Measurements from ENCODE around the gene MT1B. TPM values are rescaled to one million over a fixed set of nuclear protein-coding genes. Genes with fewer than 3 reads are reported as not detected.

The MT1B gene
- total RNA-seq, 2 donors from 2014 or later, result not detected

- Mint-ChIP-seq H3K27ac (peak overlapping the region; percentile 86), H3K4me1 (peaks cover 23% of the 10 kb centered on the region), H3K27me3 (peaks cover 90% of the 10 kb centered on the region), H3K4me3 (peak overlapping the region; percentile 90), H3K36me3 (ENCODE audit: low read depth) (peaks cover 8% of the 10 kb centered on the region)
- DNase-seq (no peak), ATAC-seq (peak; percentile 31)
- H3K9me3 ChIP-seq (ENCODE audit: control insufficient read depth, low read length, poor library complexity, severe bottlenecking), result no peaks in the 10 kb centered on the region
These were observed 16.2 kb upstream of the MT1B start for GRCh38 chr16:56635441-56635967.

- no peak overlapping the region for H3K27ac Mint-ChIP-seq
- H3K4me3 Mint-ChIP-seq, result no peak overlapping the region
- ATAC-seq, result no peak
- peaks cover 21% of the 10 kb centered on the region for H3K4me1 Mint-ChIP-seq
- peaks cover 6% of the 10 kb centered on the region for H3K36me3 Mint-ChIP-seq (ENCODE audit: low read depth)
- no peaks in the 10 kb centered on the region for H3K9me3 ChIP-seq (ENCODE audit: control insufficient read depth, low read length, poor library complexity, severe bottlenecking)
- no peak for DNase-seq
- H3K27me3 Mint-ChIP-seq, result peaks cover 83% of the 10 kb centered on the region
These were observed 14.9 kb upstream of the MT1B start for GRCh38 chr16:56636616-56637413.

GRCh38 chr16:56637814-56638750 lies 13.6 kb upstream of the MT1B start, which contains the start of gene MT1A:
Gene MT1A (plus strand): TSS chr16:56638666. CDS start chr16:56638739, 73 bp downstream.
- H3K27me3 Mint-ChIP-seq, result peaks cover 74% of the 10 kb centered on the region
- H3K27ac Mint-ChIP-seq, result no peak within 1 kb of the TSS
- H3K36me3 Mint-ChIP-seq (ENCODE audit: low read depth), result peaks cover 5% of the 10 kb centered on the region
- ATAC-seq, result peak; percentile 36
- no peaks in the 10 kb centered on the region for H3K9me3 ChIP-seq (ENCODE audit: control insufficient read depth, low read length, poor library complexity, severe bottlenecking)
- DNase-seq, result no peak
- H3K4me3 Mint-ChIP-seq, result peak within 1 kb of the TSS; percentile 77
- peaks cover 23% of the 10 kb centered on the region for H3K4me1 Mint-ChIP-seq

DNA sequence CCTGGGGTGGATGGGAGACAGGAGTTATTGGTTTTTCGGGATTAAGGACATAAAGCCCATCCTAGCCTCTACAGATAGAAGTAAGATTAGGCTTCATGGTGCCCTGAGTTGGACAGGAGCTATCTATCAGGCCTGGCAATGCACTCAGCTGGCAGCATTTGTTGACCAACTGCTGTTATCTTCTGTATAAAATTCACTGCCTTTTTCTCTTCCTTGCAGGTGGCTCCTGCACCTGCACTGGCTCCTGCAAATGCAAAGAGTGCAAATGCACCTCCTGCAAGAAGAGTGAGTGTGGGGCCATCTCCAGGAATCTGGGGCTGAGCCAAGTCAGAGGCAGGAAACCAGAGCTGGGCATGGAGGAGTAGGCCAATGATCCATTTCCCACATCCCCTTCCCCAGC lies 12.6 kb upstream of the MT1B start:
- Mint-ChIP-seq H3K27me3 (peaks cover 65% of the 10 kb centered on the region), H3K27ac (no peak overlapping the region), H3K4me1 (peaks cover 30% of the 10 kb centered on the region), H3K36me3 (ENCODE audit: low read depth) (peaks cover 5% of the 10 kb centered on the region), H3K4me3 (no peak overlapping the region)
- DNase-seq (no peak), ATAC-seq (no peak)
- H3K9me3 ChIP-seq (ENCODE audit: control insufficient read depth, low read length, poor library complexity, severe bottlenecking), result no peaks in the 10 kb centered on the region

- Mint-ChIP-seq H3K4me1 (peaks cover 29% of the 10 kb centered on the region), H3K36me3 (ENCODE audit: low read depth) (peaks cover 3% of the 10 kb centered on the region), H3K4me3 (no peak overlapping the region), H3K27me3 (peaks cover 54% of the 10 kb centered on the region), H3K27ac (no peak overlapping the region)
- no peak for ATAC-seq
- no peak for DNase-seq
- no peaks in the 10 kb centered on the region for H3K9me3 ChIP-seq (ENCODE audit: control insufficient read depth, low read length, poor library complexity, severe bottlenecking)
These were observed 11.6 kb upstream of the MT1B start for GRCh38 chr16:56640076-56640475.

DNA sequence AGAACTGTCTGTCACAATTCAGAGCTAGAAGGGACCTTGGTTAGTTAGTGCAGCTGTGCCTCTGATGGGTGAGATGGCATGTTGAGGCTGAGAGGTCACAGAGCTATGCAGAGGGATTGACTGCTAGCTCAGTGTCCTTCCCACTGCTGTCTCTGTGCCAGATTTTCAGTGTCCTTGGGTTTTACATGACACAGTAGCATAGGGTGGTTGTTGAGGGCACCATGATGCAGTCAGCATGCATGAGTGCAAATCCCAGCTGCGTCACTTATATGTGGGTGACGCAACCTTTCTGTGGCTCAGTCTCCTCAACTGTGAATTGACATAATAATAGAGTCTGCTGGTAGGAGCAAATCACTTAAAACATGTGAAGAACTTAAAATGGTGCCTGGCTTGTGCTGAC lies 10.5 kb upstream of the MT1B start:
- H3K27ac Mint-ChIP-seq, result no peak overlapping the region
- no peaks in the 10 kb centered on the region for H3K9me3 ChIP-seq (ENCODE audit: control insufficient read depth, low read length, poor library complexity, severe bottlenecking)
- H3K36me3 Mint-ChIP-seq (ENCODE audit: low read depth), result peaks cover 3% of the 10 kb centered on the region
- H3K4me1 Mint-ChIP-seq, result peaks cover 28% of the 10 kb centered on the region
- ATAC-seq, result no peak
- peaks cover 50% of the 10 kb centered on the region for H3K27me3 Mint-ChIP-seq
- DNase-seq, result no peak
- no peak overlapping the region for H3K4me3 Mint-ChIP-seq

DNA sequence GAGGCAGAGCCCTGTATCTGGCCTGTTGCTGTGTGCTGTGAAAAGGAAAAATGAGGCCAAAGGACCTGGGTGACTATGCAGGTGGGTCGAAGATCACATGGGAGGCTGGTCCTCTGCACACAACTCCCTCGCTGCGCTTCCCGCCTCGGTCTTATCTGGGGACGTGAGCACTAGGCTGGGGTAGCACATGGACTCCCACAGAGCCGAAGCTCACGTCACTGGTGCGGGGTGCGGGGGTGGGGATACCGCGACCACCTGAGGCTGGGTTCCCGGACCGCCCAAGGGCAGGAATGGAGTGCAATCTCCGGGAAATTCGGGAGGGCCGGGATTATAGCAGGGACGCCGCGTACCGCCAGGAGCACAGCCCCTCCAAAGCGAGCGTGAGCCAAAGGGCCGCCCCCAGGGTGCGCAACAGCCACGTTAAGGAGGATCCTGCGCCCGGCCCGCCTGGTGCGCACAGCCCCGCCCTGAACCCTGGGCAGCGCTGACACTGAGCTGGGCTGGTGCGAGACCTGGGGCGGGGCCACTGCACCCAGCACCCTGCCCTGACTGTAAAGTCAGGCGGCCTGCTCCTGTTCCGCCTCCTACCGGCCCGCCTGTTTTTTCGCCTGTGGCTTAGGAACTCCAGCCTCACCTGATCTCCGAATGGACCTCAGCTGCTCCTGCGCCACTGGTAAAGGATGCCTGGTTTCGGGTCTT lies 8.5 kb upstream of the MT1B start:
- H3K27me3 Mint-ChIP-seq, result peaks cover 38% of the 10 kb centered on the region

GRCh38 chr16:56643833-56644232 lies 7.9 kb upstream of the MT1B start:
- ATAC-seq (no peak), DNase-seq (no peak)
- Mint-ChIP-seq H3K27ac (peak overlapping the region; percentile 72), H3K27me3 (peaks cover 38% of the 10 kb centered on the region), H3K36me3 (ENCODE audit: low read depth) (no peaks in the 10 kb centered on the region), H3K4me1 (peaks cover 16% of the 10 kb centered on the region), H3K4me3 (peak overlapping the region; percentile 70)
- H3K9me3 ChIP-seq (ENCODE audit: control insufficient read depth, low read length, poor library complexity, severe bottlenecking), result no peaks in the 10 kb centered on the region

More for the DNA sequence above, 8.5 kb upstream of the MT1B start:
- Mint-ChIP-seq H3K4me1 (peaks cover 19% of the 10 kb centered on the region), H3K4me3 (peak overlapping the region; percentile 70), H3K36me3 (ENCODE audit: low read depth) (no peaks in the 10 kb centered on the region), H3K27ac (peak overlapping the region; percentile 72)
- DNase-seq (peak; percentile 49 to 58 (median 57)), ATAC-seq (peak; percentile 100)
- H3K9me3 ChIP-seq (ENCODE audit: control insufficient read depth, low read length, poor library complexity, severe bottlenecking), result no peaks in the 10 kb centered on the region

DNA sequence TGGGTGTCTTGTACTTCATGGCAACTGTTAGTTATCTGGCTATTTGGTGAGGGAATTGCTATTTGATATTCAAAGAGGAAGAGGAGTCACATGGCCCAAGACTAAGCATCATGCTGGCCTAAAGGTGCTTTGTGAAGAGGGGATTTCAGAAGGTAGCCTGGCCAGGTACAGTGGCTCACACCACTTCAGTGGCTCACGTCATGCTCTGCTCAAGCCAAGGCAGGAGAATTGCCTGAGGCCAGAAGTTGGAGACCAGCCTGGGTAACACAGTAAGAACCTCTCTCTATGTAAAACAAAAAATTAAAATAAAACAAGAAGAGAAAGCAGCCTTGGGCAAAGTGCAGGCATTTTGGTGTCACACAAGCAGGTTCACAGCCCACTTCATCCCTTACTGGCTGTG lies 6.4 kb upstream of the MT1B start:
- Mint-ChIP-seq H3K4me3 (no peak overlapping the region), H3K4me1 (peaks cover 16% of the 10 kb centered on the region), H3K27ac (no peak overlapping the region), H3K36me3 (ENCODE audit: low read depth) (no peaks in the 10 kb centered on the region), H3K27me3 (peaks cover 29% of the 10 kb centered on the region)
- no peak for DNase-seq
- no peaks in the 10 kb centered on the region for H3K9me3 ChIP-seq (ENCODE audit: control insufficient read depth, low read length, poor library complexity, severe bottlenecking)
- no peak for ATAC-seq

DNA sequence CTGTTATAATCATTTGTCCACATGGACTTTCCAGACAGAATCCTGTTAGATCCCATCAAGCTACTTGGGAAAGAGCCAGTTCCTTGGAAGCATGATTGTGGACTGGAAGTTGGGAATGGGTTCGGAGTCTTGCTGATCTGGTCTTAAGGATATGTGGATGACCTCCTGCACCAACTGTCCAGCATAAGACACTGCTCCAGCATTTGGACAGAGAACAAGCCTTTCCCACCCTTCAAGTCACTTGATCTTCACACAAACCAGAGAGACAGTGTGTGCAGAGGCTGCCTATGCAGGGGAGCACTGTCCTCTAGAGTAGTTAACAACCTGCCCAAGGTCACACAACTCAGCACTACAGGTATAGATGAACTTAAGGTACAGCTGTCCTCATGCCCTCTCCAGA lies 5.8 kb upstream of the MT1B start:
- H3K9me3 ChIP-seq (ENCODE audit: control insufficient read depth, low read length, poor library complexity, severe bottlenecking), result no peaks in the 10 kb centered on the region
- H3K4me1 Mint-ChIP-seq, result peaks cover 16% of the 10 kb centered on the region
- H3K27ac Mint-ChIP-seq, result no peak overlapping the region
- no peak overlapping the region for H3K4me3 Mint-ChIP-seq
- no peak for DNase-seq
- no peaks in the 10 kb centered on the region for H3K36me3 Mint-ChIP-seq (ENCODE audit: low read depth)
- ATAC-seq, result no peak
- peaks cover 26% of the 10 kb centered on the region for H3K27me3 Mint-ChIP-seq

- peaks cover 12% of the 10 kb centered on the region for H3K4me1 Mint-ChIP-seq
These were observed 3.9 kb upstream of the MT1B start for GRCh38 chr16:56647641-56648431.

GRCh38 chr16:56649271-56649670 lies 2.4 kb upstream of the MT1B start:
- Mint-ChIP-seq H3K27me3 (peaks cover 35% of the 10 kb centered on the region), H3K4me1 (peaks cover under 1% of the 10 kb centered on the region), H3K4me3 (no peak overlapping the region), H3K36me3 (ENCODE audit: low read depth) (no peaks in the 10 kb centered on the region), H3K27ac (no peak overlapping the region)
- DNase-seq (no peak), ATAC-seq (no peak)
- H3K9me3 ChIP-seq (ENCODE audit: control insufficient read depth, low read length, poor library complexity, severe bottlenecking), result no peaks in the 10 kb centered on the region

More at GRCh38 chr16:56647641-56648431, 3.9 kb upstream of the MT1B start:
- H3K9me3 ChIP-seq (ENCODE audit: control insufficient read depth, low read length, poor library complexity, severe bottlenecking), result no peaks in the 10 kb centered on the region
- ATAC-seq, result no peak
- DNase-seq, result no peak
- H3K27me3 Mint-ChIP-seq, result peaks cover 35% of the 10 kb centered on the region
- no peak overlapping the region for H3K27ac Mint-ChIP-seq
- no peak overlapping the region for H3K4me3 Mint-ChIP-seq
- no peaks in the 10 kb centered on the region for H3K36me3 Mint-ChIP-seq (ENCODE audit: low read depth)
